NCI-H2196 (cell line): ENCODE measurements around the gene MFSD2B.
"Not testable (repeated sequence)": the region's sequence is repeated elsewhere in the genome, so short reads cannot be mapped to it uniquely, and the experiment has no call there.

Source experiments
- DNase-seq: peaks from one replicate; lab custom pipeline; 2025; ENCODE audit not compliant: unreplicated experiment; lab: John Stamatoyannopoulos, UW

The MFSD2B gene, protein sequence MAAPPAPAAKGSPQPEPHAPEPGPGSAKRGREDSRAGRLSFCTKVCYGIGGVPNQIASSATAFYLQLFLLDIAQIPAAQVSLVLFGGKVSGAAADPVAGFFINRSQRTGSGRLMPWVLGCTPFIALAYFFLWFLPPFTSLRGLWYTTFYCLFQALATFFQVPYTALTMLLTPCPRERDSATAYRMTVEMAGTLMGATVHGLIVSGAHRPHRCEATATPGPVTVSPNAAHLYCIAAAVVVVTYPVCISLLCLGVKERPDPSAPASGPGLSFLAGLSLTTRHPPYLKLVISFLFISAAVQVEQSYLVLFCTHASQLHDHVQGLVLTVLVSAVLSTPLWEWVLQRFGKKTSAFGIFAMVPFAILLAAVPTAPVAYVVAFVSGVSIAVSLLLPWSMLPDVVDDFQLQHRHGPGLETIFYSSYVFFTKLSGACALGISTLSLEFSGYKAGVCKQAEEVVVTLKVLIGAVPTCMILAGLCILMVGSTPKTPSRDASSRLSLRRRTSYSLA

GRCh38 chr2:24009680-24010476, at the start of gene MFSD2B:
Gene MFSD2B (plus strand): TSS chr2:24010085. CDS start chr2:24010097, 12 bp downstream.
- DNase-seq: no peak

DNA sequence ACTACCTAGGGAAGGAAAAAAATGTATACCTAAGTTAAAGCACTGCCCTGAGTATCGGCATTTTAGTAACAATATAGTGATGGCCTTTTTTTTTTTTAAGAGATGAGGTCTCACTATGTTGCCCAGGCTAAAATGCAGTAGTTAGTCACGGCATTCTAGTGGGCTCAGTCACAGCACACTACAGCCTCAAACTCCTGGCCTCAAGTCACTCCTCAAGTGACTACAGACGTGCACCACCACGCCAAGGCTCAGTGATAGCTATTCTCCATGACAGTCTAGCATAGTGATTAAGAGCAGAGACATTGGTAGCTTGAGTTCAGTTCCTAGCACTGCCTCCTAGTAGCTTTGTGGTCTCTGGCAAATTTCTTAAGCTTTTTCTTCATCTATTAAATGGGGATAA, 42.0 kb upstream of the MFSD2B start:
- no peak for DNase-seq

DNA sequence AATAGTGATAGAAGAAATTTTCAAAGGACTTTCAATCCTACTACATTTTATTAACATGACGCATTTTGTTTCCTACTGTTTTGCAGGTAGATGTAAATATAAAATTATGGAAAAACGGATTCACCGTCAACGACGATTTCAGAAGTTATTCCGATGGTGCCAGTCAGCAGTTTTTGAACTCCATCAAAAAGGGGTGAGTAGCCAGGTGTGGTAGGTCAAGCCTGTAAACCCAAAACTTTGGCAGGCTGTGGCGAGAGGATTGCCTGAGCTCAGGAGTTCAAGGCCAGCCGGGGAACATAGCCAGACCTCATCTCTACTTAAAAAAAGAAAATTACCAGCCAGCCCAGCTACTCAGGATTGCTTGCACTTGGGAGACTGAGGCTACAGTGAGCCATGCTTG, 33.0 kb upstream of the MFSD2B start:
- no peak for DNase-seq

- no peak for DNase-seq
Measured at GRCh38 chr2:23988371-23988770, 21.5 kb upstream of the MFSD2B start.

DNA sequence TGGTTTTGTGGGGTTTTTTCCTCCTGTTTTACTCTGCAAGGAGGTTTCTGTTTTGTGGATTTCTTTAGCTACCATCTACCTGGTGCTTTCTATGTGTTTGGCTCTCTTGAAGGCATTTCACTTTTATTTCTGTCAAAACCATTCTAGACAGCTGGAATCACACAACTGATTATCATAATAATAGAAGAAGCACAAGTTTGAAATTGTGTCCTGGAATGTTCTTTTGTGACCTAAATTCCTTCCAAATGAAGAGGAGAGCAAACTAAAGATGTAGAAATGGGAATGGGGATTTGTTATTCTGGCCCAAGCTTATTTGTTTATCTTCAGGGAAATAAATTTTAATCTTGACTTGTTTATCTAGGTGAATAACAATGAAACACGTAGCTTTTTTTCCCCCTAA, 17.0 kb upstream of the MFSD2B start:
- no peak for DNase-seq

- no peak for DNase-seq
Measured at GRCh38 chr2:23993736-23994269, 16.1 kb upstream of the MFSD2B start.

DNA sequence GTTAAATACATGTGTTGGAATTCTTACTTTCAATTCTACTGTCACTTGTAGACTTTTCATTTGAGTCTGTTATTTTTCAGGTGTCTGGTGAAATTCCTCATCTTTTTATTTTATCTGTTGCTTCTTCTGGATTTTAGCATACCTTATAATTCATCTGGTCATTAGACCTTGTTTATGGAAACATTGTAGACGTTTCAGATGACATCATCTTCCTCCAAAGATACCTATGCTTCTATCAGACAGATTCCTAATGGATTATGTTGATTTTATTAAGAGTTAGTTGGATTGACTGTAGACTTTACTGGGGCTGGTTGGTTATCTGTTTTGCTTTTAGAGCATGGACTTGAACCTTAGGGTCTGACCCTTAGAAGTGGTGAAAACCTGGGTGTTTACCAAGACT, 15.3 kb upstream of the MFSD2B start:
- DNase-seq: no peak

- DNase-seq: no peak
Measured at GRCh38 chr2:24007693-24008092, 2.2 kb upstream of the MFSD2B start.

GRCh38 chr2:24008672-24009366, 1.1 kb upstream of the MFSD2B start:
- no peak for DNase-seq

DNA sequence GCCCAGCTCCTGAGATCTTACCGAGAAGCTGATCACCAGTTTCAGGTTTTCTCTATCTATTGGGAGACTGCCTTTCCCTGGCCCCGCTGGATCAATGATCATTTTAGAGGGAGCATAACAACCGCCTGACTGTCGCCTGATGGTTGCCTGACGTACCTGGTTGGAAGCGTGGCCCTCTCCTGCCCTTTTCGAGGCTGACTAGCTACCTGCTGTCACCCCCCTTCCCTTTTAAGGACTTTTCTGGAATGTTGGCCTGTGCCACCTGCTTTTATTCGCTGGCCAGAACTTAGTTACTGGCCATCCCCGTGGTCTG, 562 bp upstream of the MFSD2B start:
- DNase-seq: no peak

- DNase-seq: no peak
Measured at GRCh38 chr2:24010477-24011249, 778 bp downstream of the MFSD2B start.

- no peak for DNase-seq
Measured at GRCh38 chr2:24011250-24012104, 1.6 kb downstream of the MFSD2B start.

DNA sequence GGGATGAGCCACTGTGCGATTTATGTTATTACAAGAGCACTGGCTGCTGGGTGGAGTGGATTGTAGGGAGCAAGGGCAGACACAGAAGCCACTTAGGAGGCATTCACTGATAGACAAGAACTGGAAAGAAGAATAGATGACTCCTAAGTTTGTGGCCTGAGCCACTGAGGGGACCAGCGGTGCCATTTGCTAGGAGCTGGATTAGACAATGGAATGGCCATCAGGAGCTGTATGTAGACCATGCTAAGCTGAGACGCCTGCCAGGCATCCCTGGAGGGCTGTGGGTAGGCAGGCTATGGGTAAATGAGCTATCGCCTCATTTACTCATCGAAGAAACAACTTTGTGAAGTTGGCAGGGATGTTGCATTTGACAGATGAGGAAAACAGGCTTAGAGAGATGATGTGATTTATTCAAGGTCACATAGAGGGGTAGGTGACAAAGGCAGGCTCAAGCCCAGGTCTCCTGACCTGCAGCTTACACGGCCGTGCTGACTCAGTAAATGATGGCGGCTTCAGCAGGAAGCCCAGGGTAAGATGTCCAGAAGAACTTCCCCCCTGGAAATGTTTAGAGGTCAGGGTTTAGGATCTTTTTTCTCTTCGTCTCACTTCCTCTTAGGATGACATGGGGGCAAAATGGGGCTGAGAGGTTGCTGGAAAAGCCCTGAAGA, 2.8 kb downstream of the MFSD2B start:
- DNase-seq: no peak

GRCh38 chr2:24014902-24015301, 5.0 kb downstream of the MFSD2B start:
- DNase-seq: not testable (repeated sequence)

GRCh38 chr2:24015562-24016375, 5.9 kb downstream of the MFSD2B start:
- no peak for DNase-seq

DNA sequence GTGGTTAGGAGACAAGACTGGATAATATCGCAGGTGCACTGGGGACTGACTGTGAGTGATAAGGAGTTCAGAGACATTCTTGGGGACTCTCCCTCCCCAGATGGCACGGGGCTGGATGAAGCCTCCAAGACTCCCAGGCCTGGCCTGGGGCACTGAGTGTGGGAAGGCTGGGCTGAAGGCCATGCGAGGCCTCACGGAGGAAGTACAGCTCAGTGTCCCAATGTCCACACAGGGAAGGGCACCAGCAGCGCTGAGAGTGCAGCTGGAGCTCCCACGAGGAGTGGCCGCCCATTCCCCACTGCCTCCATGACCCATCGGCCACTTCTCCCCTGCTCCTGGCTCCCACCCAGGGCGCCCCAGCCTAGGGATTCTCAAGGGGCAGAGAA, 6.5 kb downstream of the MFSD2B start:
- no peak for DNase-seq

GRCh38 chr2:24016853-24017703, 7.2 kb downstream of the MFSD2B start:
- DNase-seq: no peak
